BJ (cell line): ENCODE measurements around the gene TBC1D32. TPM values are rescaled to one million over a fixed set of nuclear protein-coding genes. Genes with fewer than 3 reads are reported as not detected.
A peak's percentile ranks its signal among the peaks of the same experiment; 100 is the strongest.
"Not testable (repeated sequence)": the region's sequence is repeated elsewhere in the genome, so short reads cannot be mapped to it uniquely, and the experiment has no call there.

Source experiments
- CTCF ChIA-PET: fragments of 350-600 bp; formaldehyde crosslinking; extraction: SDS; loops from one replicate; lab custom pipeline; 2021; ENCODE audit warnings: antibody characterized with exemption, inconsistent platforms; lab: Yijun Ruan, JAX
- POLR2A ChIA-PET: fragments of 300-600 bp; sonication (Branson Sonifier 250); formaldehyde crosslinking; extraction: SDS; loops from one replicate; lab custom pipeline; 2021; ENCODE audit warnings: antibody characterized with exemption; lab: Charles Lee
- DNase-seq: peaks from one replicate; pipeline ENCODE4 v3.0.0-alpha.2; 2011; ENCODE audit warnings: low read depth
- H3K27me3 ChIP-seq: 2 replicates; pipeline ENCODE4 v1.6.0; 2011; ENCODE audit warnings: low read length; ENCODE audit not compliant: control insufficient read depth, insufficient read depth
- H3K36me3 ChIP-seq: 2 replicates; pipeline ENCODE4 v1.5.1; 2011; ENCODE audit warnings: low read length; ENCODE audit not compliant: control insufficient read depth, insufficient read depth
- H3K4me3 ChIP-seq: 2 replicates; pipeline ENCODE4 v1.5.1; 2011; ENCODE audit warnings: low read depth, mild to moderate bottlenecking, control low read depth, low read length
- CTCF ChIP-seq: IDR thresholded peaks from 2 replicates; pipeline ENCODE4 v1.5.1; 2011; ENCODE audit warnings: low read depth, mild to moderate bottlenecking, control low read depth, inconsistent platforms, low read length, moderate library complexity; ENCODE audit not compliant: insufficient read depth
- polyA minus RNA-seq: library from RNA; depleted of rRNA, polyadenylated mRNA; stranded (reverse); fragments of >200 nt; gene quantifications from 2 replicates; pipeline ENCODE4 v1.2.3, GENCODE V29; 2011; rRNA and poly(A)+ RNA removed
- polyA plus RNA-seq: library from polyadenylated mRNA; depleted of rRNA; stranded (reverse); fragments of >200 nt; gene quantifications from 2 replicates; pipeline ENCODE4 v1.2.3, GENCODE V29; 2011; rRNA removed

The TBC1D32 gene
- polyA plus RNA-seq (1.6 and 4.0 TPM in 2 replicates), polyA minus RNA-seq (4.6 and 8.9 TPM in 2 replicates)

- Histone ChIP-seq H3K36me3 (no peaks in the 10 kb centered on the region), H3K27me3 (no peaks in the 10 kb centered on the region), H3K4me3 (peak within 1 kb of the TSS; percentile 87)
- ChIA-PET POLR2A (interaction anchor here (0.6 kb wide), 1 partner anchor 1460 kb away, joined by 3 read pairs; no protein-coding TSS in a partner anchor), CTCF (interaction anchor here (0.5 to 1.8 kb wide), 8 partner anchors 11 to 850 kb away, joined by 3 to 6 read pairs (median 4); no protein-coding TSS in a partner anchor)
- DNase-seq = peak; percentile 49
- TF ChIP-seq CTCF = no peak
These were observed at the start of gene TBC1D32 for GRCh38 chr6:121334299-121335086. TBC1D32 (minus strand) TSS chr6:121334480; CDS start chr6:121334430, 50 bp downstream.

- no peak for TF ChIP-seq CTCF
These were observed 49.2 kb upstream of the TBC1D32 start for GRCh38 chr6:121383478-121383877.

GRCh38 chr6:121382467-121383121 lies 48.3 kb upstream of the TBC1D32 start:
- CTCF ChIA-PET = no interaction called here
- Histone ChIP-seq H3K36me3 (no peaks in the 10 kb centered on the region), H3K4me3 (no peak overlapping the region), H3K27me3 (no peaks in the 10 kb centered on the region)
- no peak for TF ChIP-seq CTCF
- POLR2A ChIA-PET = no interaction called here
- no peak for DNase-seq

More at GRCh38 chr6:121383478-121383877, 49.2 kb upstream of the TBC1D32 start:
- ChIA-PET POLR2A (no interaction called here), CTCF (interaction anchor here (1.7 kb wide), 1 partner anchor 46 kb away, joined by 4 read pairs; no protein-coding TSS in a partner anchor)
- no peak for DNase-seq
- no peak overlapping the region for H3K4me3 ChIP-seq
- H3K27me3 ChIP-seq = no peaks in the 10 kb centered on the region
- no peaks in the 10 kb centered on the region for H3K36me3 ChIP-seq

GRCh38 chr6:121376411-121376810 lies 42.1 kb upstream of the TBC1D32 start:
- DNase-seq = no peak
- ChIA-PET CTCF (interaction anchor here (1.2 kb wide), 1 partner anchor 16 kb away, joined by 3 read pairs; no protein-coding TSS in a partner anchor), POLR2A (no interaction called here)
- no peaks in the 10 kb centered on the region for H3K36me3 ChIP-seq
- H3K4me3 ChIP-seq = no peak overlapping the region
- H3K27me3 ChIP-seq = no peaks in the 10 kb centered on the region
- no peak for TF ChIP-seq CTCF

GRCh38 chr6:121374219-121374618 lies 39.9 kb upstream of the TBC1D32 start:
- DNase-seq, H3K27me3 ChIP-seq, H3K4me3 ChIP-seq, CTCF ChIA-PET, H3K36me3 ChIP-seq, POLR2A ChIA-PET: not testable (repeated sequence)
